ENCODE measurements around the gene MMP2.

GRCh38 chr16:55505333-55506015 is 26.5 kb downstream of the MMP2 start:
- no peak for TF ChIP-seq CTCF (IDR thresholded peaks at IDR 0.05)
- no peak for TF ChIP-seq POLR2A (IDR thresholded peaks at IDR 0.05; ENCODE audit: low read depth)
- no peak for TF ChIP-seq POLR2AphosphoS5 (IDR thresholded peaks at IDR 0.05)
- TF ChIP-seq EP300 (IDR thresholded peaks at IDR 0.05) = no peak

All from esophagus muscularis mucosa (tissue), 4 donors.